CD8-positive, alpha-beta memory T cell (primary cell): ENCODE measurements around the gene GANC. TPM values are rescaled to one million over a fixed set of nuclear protein-coding genes. Genes with fewer than 3 reads are reported as not detected.

Experiments used
- CTCF ChIA-PET: fragments of 350-600 bp; sonication (Branson Sonifier 250); formaldehyde crosslinking; loops from one replicate; lab custom pipeline; 2021; ENCODE audit warnings: antibody characterized with exemption; lab: Charles Lee
- POLR2A ChIA-PET: fragments of 350-600 bp; sonication (Branson Sonifier 250); formaldehyde crosslinking; loops from one replicate; lab custom pipeline; 2021; ENCODE audit warnings: antibody characterized with exemption; lab: Charles Lee
- DNase-seq, 5 donors: peaks; one replicate each; pipeline versions ENCODE4 v3.0.0 to v3.0.0-alpha.2; 2020 to 2022; ENCODE audit warnings: mixed read lengths in 1 of 5
- H3K27ac ChIP-seq: one replicate; pipeline ENCODE4 v1.7.0; 2013; ENCODE audit warnings: low read depth, mild to moderate bottlenecking, low read length, moderate library complexity
- H3K27me3 ChIP-seq: 2 replicates; pipeline ENCODE4 v1.7.0; 2013; ENCODE audit warnings: low read length, mild to moderate bottlenecking; ENCODE audit not compliant: insufficient read depth, poor library complexity, severe bottlenecking
- H3K36me3 ChIP-seq: 2 replicates; pipeline ENCODE4 v1.7.0; 2013; ENCODE audit warnings: mild to moderate bottlenecking, low read length, moderate library complexity; ENCODE audit not compliant: insufficient read depth
- H3K4me1 ChIP-seq: 2 replicates; pipeline ENCODE4 v1.7.0; 2013; ENCODE audit warnings: mild to moderate bottlenecking, low read length, moderate library complexity; ENCODE audit not compliant: insufficient read depth
- H3K4me3 ChIP-seq: 2 replicates; pipeline ENCODE4 v1.7.0; 2013; ENCODE audit warnings: mild to moderate bottlenecking, low read length
- H3K9me3 ChIP-seq: 2 replicates; pipeline ENCODE4 v1.7.0; 2013; ENCODE audit warnings: mild to moderate bottlenecking, low read length
- H3K27ac Mint-ChIP-seq, 8 donors: one replicate each; pipeline ENCODE4 v1.8.0; 2020 to 2021; ENCODE audit warnings: mixed read lengths in 8 of 8, mild to moderate bottlenecking in 6 of 8, inconsistent platforms in 3 of 8, moderate library complexity in 3 of 8
- H3K27me3 Mint-ChIP-seq, 2 donors: one replicate each; pipeline ENCODE4 v1.8.0; 2020 to 2021; ENCODE audit warnings: mixed read lengths in 2 of 2, mild to moderate bottlenecking in 1 of 2, moderate library complexity in 1 of 2
- H3K36me3 Mint-ChIP-seq, 3 donors: one replicate each; pipeline ENCODE4 v1.8.0; 2020 to 2021; ENCODE audit warnings: mixed read lengths in 3 of 3, inconsistent platforms in 1 of 3, mild to moderate bottlenecking in 1 of 3
- H3K4me1 Mint-ChIP-seq, 3 donors: one replicate each; pipeline ENCODE4 v1.8.0; 2020 to 2021; ENCODE audit warnings: mixed read lengths in 3 of 3, inconsistent platforms in 1 of 3, mild to moderate bottlenecking in 1 of 3
- H3K4me3 Mint-ChIP-seq, 7 donors: one replicate each; pipeline ENCODE4 v1.8.0; 2020 to 2021; ENCODE audit warnings: mixed read lengths in 7 of 7, mild to moderate bottlenecking in 6 of 7, moderate library complexity in 4 of 7, inconsistent platforms in 2 of 7
- H3K9me3 Mint-ChIP-seq, 5 donors: one replicate each; pipeline ENCODE4 v1.8.0; 2020 to 2022; ENCODE audit warnings: mixed read lengths in 5 of 5, mild to moderate bottlenecking in 3 of 5, moderate library complexity in 2 of 5, inconsistent platforms in 1 of 5
- polyA plus RNA-seq: library from polyadenylated mRNA; unstranded; fragments of 300-500 nt; fragmentation: Illumina TruSeq; gene quantifications from one replicate; pipeline ENCODE4 v1.2.3, GENCODE V29; 2021
- total RNA-seq, 2 experiments: library from RNA; stranded (reverse); gene quantifications; one replicate each; pipeline ENCODE4 v1.2.3, GENCODE V29; 2021

The GANC gene
- total and polyA plus RNA-seq, 3 experiments from 2014 or later = 12.2 to 19.0 (median 18.0) TPM

DNA sequence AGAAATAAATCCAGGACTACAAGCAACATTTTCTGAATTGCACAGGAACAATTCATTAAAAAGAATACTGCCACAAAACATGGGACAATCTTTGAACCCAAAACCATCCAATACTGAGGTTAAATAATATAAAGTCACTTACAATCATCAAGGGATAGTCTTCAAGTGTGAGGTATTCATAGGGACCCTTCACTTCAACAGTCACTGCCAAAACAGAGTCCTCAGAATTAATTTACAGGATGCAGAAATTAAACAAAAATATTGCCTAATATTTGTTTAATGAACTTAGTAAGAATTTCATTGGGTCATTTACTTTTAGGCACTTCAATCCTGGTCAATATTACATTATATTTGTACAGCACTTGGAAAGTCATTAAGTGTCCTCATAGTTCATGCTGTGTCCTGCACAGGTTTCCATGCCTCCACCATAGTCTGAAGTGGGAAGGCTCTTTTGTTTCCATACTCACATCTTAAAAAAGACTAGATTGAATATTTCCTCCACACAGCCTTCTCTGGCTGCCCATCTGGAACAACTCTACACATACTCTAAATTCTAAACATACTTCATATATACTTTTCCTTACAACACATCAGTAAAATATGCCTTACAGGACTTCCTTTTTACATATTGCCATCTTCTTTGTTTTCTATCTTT lies 33.3 kb upstream of the GANC start:
- Mint-ChIP-seq H3K36me3 (peaks cover 4 to 70% (median 34%) of the 10 kb centered on the region in 3 donors), H3K27ac (peak overlapping the region in 2 of 8 donors; percentile 25 to 30), H3K4me1 (peaks cover 4 to 19% (median 12%) of the 10 kb centered on the region in 3 donors), H3K27me3 (no peaks in the 10 kb centered on the region), H3K4me3 (no peak overlapping the region), H3K9me3 (no peaks in the 10 kb centered on the region)
- DNase-seq = no peak
- ChIA-PET CTCF (no interaction called here), POLR2A (no interaction called here)
- Histone ChIP-seq H3K9me3 (no peaks in the 10 kb centered on the region), H3K27me3 (no peaks in the 10 kb centered on the region), H3K36me3 (peaks cover 27% of the 10 kb centered on the region), H3K4me3 (no peak overlapping the region), H3K27ac (no peak overlapping the region), H3K4me1 (no peaks in the 10 kb centered on the region)

DNA sequence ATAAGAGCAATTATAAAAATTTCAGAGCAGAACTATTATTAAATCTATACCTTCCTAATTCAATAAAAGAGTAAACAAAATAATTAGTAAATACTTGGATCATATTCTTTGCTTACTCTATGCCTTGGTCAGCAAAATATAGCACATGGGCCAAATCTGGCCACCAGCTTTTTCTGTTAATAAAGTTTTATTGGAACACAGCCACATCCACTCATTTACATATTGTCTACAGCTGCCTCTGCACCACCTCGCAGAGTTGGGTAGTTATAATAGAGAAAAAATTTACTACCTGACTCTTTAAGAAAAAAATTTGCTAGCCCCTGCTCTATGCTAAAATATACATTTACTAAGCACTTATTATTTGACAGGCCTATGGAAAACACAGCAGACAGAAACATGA lies 32.2 kb upstream of the GANC start:
- CTCF ChIA-PET = interaction anchor here (1.2 kb wide), 1 partner anchor 32 kb away, joined by 3 read pairs; the partner anchor contains the start of genes GANC and TMEM87A
- POLR2A ChIA-PET = no interaction called here
- peak overlapping the region in 3 of 8 donors; percentile 35 to 40 (median 36) for H3K27ac Mint-ChIP-seq

DNA sequence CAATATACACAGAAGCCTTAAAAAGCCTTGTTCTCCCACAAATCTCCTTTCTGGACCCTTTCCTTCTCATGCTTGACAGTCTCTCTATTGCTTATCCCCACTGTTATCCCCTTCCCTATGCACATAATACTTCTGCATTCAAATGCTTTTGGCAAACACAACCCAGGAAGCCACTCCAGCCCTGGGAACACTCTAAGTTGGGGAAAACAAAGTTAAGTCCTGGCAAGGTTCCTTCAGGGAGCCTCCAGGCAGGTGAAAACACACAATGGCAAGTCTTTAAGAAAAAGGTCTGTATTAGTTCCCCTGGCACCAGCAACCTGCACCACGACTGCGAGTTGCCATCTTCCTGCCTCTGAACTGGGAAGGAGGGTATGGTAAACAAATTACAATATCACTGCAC lies 19.7 kb upstream of the GANC start:
- H3K36me3 Mint-ChIP-seq = peaks cover 21 to 57% (median 30%) of the 10 kb centered on the region in 3 donors
- H3K4me3 Mint-ChIP-seq = no peak overlapping the region
- no peaks in the 10 kb centered on the region for H3K4me1 ChIP-seq
- peak overlapping the region in 3 of 8 donors; percentile 47 to 55 (median 48) for H3K27ac Mint-ChIP-seq
- peaks cover 0 to 4% (median 0%) of the 10 kb centered on the region in 5 donors for H3K9me3 Mint-ChIP-seq
- no peak for DNase-seq
- no peaks in the 10 kb centered on the region for H3K27me3 Mint-ChIP-seq
- H3K4me3 ChIP-seq = no peak overlapping the region
- no peaks in the 10 kb centered on the region for H3K9me3 ChIP-seq
- no peaks in the 10 kb centered on the region for H3K27me3 ChIP-seq
- CTCF ChIA-PET = interaction anchor here (1.0 kb wide), 1 partner anchor 17 kb away, joined by 3 read pairs; no protein-coding TSS in a partner anchor
- H3K4me1 Mint-ChIP-seq = peaks cover 4 to 24% (median 13%) of the 10 kb centered on the region in 3 donors
- H3K27ac ChIP-seq = no peak overlapping the region
- POLR2A ChIA-PET = interaction anchor here (0.5 kb wide), 1 partner anchor 793 kb away, joined by 3 read pairs; no protein-coding TSS in a partner anchor
- H3K36me3 ChIP-seq = peaks cover 17% of the 10 kb centered on the region

More for the DNA sequence above, 32.2 kb upstream of the GANC start:
- Histone ChIP-seq H3K9me3 (no peaks in the 10 kb centered on the region), H3K36me3 (peaks cover 21% of the 10 kb centered on the region), H3K4me3 (no peak overlapping the region), H3K4me1 (no peaks in the 10 kb centered on the region), H3K27me3 (no peaks in the 10 kb centered on the region), H3K27ac (no peak overlapping the region)
- no peak for DNase-seq
- no peaks in the 10 kb centered on the region for H3K9me3 Mint-ChIP-seq
- peaks cover 4 to 62% (median 27%) of the 10 kb centered on the region in 3 donors for H3K36me3 Mint-ChIP-seq
- H3K4me1 Mint-ChIP-seq = peaks cover 6 to 24% (median 14%) of the 10 kb centered on the region in 3 donors
- H3K27me3 Mint-ChIP-seq = no peaks in the 10 kb centered on the region
- peak overlapping the region in 1 of 7 donors; percentile 30 for H3K4me3 Mint-ChIP-seq

DNA sequence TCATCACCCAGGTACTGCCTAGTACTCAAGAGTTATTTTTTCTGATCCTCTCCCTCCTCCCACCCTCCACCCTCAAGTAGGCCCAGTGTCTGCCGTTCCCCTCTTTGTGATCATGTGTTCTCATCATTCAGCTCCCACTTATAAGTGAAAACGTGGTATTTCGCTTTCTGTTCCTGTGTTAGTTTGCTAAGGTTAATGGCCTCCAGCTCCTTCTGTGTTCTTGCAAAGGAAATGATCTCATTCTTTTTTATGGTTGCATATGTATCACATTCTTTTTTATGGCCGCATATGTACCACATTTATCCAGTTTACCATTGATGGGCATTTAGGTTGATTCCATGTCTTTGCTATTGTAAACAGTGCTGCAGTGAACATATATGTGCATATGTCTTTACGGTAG lies 8.2 kb upstream of the GANC start:
- peaks cover 8 to 80% (median 33%) of the 10 kb centered on the region in 3 donors for H3K36me3 Mint-ChIP-seq
- no peaks in the 10 kb centered on the region for H3K9me3 ChIP-seq
- H3K4me3 Mint-ChIP-seq = no peak overlapping the region
- H3K27ac Mint-ChIP-seq = peak overlapping the region in 1 of 8 donors; percentile 33
- no peak overlapping the region for H3K27ac ChIP-seq
- peaks cover 16 to 36% (median 26%) of the 10 kb centered on the region in 3 donors for H3K4me1 Mint-ChIP-seq
- CTCF ChIA-PET = no interaction called here
- H3K4me3 ChIP-seq = no peak overlapping the region
- DNase-seq = no peak
- H3K36me3 ChIP-seq = peaks cover 39% of the 10 kb centered on the region
- H3K9me3 Mint-ChIP-seq = no peaks in the 10 kb centered on the region
- POLR2A ChIA-PET = interaction anchor here (0.6 kb wide), 1 partner anchor 10 kb away, joined by 3 read pairs; no protein-coding TSS in a partner anchor
- peaks cover 3% of the 10 kb centered on the region for H3K4me1 ChIP-seq
- peaks cover 0 to 1% of the 10 kb centered on the region in 2 donors for H3K27me3 Mint-ChIP-seq
- H3K27me3 ChIP-seq = no peaks in the 10 kb centered on the region

DNA sequence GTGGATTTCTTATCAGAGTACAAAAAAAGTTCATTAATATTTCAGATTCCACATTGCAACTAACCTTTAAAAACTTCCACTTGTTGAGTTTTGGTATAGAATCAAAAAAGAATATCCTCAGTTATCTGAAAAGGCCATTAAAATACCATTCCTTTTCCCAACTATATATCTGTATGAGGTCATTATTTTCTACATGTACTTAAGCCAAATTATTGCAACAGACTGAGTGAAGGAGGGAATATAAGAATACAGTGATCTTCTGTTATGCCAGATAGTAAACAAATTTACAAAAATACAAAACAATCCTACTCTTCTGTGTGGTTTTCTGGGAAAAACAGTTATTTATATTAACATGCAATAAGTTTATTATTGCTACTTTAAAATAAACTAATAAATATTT lies 5.7 kb upstream of the GANC start:
- Histone ChIP-seq H3K36me3 (peaks cover 33% of the 10 kb centered on the region), H3K4me1 (peaks cover 18% of the 10 kb centered on the region), H3K27ac (no peak overlapping the region), H3K27me3 (no peaks in the 10 kb centered on the region), H3K4me3 (no peak overlapping the region), H3K9me3 (no peaks in the 10 kb centered on the region)
- POLR2A ChIA-PET = interaction anchor here (0.6 kb wide), 1 partner anchor 1875 kb away, joined by 4 read pairs; no protein-coding TSS in a partner anchor
- no peak overlapping the region for H3K4me3 Mint-ChIP-seq
- H3K27me3 Mint-ChIP-seq = peaks cover 0 to 1% of the 10 kb centered on the region in 2 donors
- no peaks in the 10 kb centered on the region for H3K9me3 Mint-ChIP-seq
- no peak overlapping the region for H3K27ac Mint-ChIP-seq
- peaks cover 32 to 58% (median 47%) of the 10 kb centered on the region in 3 donors for H3K4me1 Mint-ChIP-seq
- no peak for DNase-seq
- H3K36me3 Mint-ChIP-seq = peaks cover 4 to 69% (median 28%) of the 10 kb centered on the region in 3 donors
- CTCF ChIA-PET = no interaction called here

DNA sequence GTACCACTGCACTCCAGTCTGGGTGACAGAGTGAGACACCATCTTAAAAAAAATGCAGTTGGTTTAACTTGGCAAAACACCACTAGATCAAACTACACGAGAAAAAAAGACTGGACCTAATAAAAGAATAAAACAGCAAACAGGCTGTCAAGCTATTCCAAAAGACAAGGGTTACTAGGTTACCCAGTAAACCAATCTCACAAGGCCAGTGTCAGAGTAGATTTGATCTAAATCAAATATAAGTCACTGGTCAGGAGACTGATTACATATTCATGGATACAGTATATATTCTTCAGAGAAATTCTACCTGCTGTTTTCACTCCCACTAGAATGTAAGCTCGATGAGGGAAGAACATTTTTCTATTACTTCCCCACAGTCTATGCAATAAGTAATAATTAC lies 2.5 kb upstream of the GANC start:
- H3K9me3 ChIP-seq = no peaks in the 10 kb centered on the region
- no peaks in the 10 kb centered on the region for H3K9me3 Mint-ChIP-seq
- H3K4me1 ChIP-seq = peaks cover 34% of the 10 kb centered on the region
- DNase-seq = no peak
- peaks cover 48 to 75% (median 60%) of the 10 kb centered on the region in 3 donors for H3K4me1 Mint-ChIP-seq
- H3K36me3 ChIP-seq = peaks cover 12% of the 10 kb centered on the region
- ChIA-PET POLR2A (no interaction called here), CTCF (interaction anchor here (1.0 kb wide), 1 partner anchor 17 kb away, joined by 3 read pairs; no protein-coding TSS in a partner anchor)
- peak overlapping the region in 2 of 7 donors; percentile 19 to 24 for H3K4me3 Mint-ChIP-seq
- H3K27me3 ChIP-seq = no peaks in the 10 kb centered on the region
- peak overlapping the region in 2 of 8 donors; percentile 22 to 55 for H3K27ac Mint-ChIP-seq
- no peaks in the 10 kb centered on the region for H3K27me3 Mint-ChIP-seq
- no peak overlapping the region for H3K27ac ChIP-seq
- H3K36me3 Mint-ChIP-seq = peaks cover 0 to 59% (median 9%) of the 10 kb centered on the region in 3 donors
- no peak overlapping the region for H3K4me3 ChIP-seq

DNA sequence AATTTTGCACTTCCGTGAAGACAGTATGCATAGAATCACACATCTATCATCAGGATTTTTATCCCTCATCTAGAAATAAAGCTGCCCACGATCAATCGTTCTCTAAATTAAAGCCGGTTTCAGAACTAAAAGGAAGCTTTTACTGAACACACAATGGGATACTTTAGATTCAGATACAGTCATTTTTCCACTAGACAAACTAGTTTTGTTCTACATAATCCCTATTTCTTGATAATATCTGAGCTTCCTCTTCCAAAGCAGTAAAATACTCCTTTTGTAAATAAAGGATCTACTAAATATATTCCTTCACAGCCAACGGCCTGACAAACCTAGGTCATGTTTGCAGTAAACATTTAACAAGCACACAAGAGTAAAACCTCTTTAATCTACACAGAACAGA lies 2.0 kb upstream of the GANC start:
- H3K27ac ChIP-seq = no peak overlapping the region
- no peak overlapping the region for H3K4me3 ChIP-seq
- H3K27me3 ChIP-seq = no peaks in the 10 kb centered on the region
- Mint-ChIP-seq H3K9me3 (no peaks in the 10 kb centered on the region), H3K4me3 (peak overlapping the region in 5 of 7 donors; percentile 4 to 24 (median 19)), H3K4me1 (peaks cover 53 to 75% (median 60%) of the 10 kb centered on the region in 3 donors), H3K27me3 (no peaks in the 10 kb centered on the region), H3K36me3 (peaks cover 0 to 55% (median 7%) of the 10 kb centered on the region in 3 donors), H3K27ac (peak overlapping the region in 3 of 8 donors; percentile 25 to 55 (median 39))
- DNase-seq = no peak
- peaks cover 38% of the 10 kb centered on the region for H3K4me1 ChIP-seq
- ChIA-PET CTCF (interaction anchor here (1.0 kb wide), 1 partner anchor 17 kb away, joined by 3 read pairs; no protein-coding TSS in a partner anchor), POLR2A (no interaction called here)
- peaks cover 8% of the 10 kb centered on the region for H3K36me3 ChIP-seq
- no peaks in the 10 kb centered on the region for H3K9me3 ChIP-seq
